Body of pancreas (tissue), 4 donors: Measurements from ENCODE around the gene PLAAT4.

Experiments used
- POLR2A ChIP-seq, 3 donors: fragments of 450-650 bp; IDR thresholded peaks; one replicate each; pipeline ENCODE4 v1.6.1; 2016; ENCODE audit warnings: antibody characterized with exemption in 3 of 3, mild to moderate bottlenecking in 2 of 3
- TF ChIP-seq, protein P1 (sequence below), 7 experiments: fragments of 450-650 bp in 4 of 7; fragments of 200-600 bp in 3 of 7; sonication (generic) in 3 of 7; IDR thresholded peaks; one replicate each; pipeline ENCODE4 v1.5.1; 2016 to 2019; ENCODE audit warnings: antibody characterized with exemption in 7 of 7

DNA sequence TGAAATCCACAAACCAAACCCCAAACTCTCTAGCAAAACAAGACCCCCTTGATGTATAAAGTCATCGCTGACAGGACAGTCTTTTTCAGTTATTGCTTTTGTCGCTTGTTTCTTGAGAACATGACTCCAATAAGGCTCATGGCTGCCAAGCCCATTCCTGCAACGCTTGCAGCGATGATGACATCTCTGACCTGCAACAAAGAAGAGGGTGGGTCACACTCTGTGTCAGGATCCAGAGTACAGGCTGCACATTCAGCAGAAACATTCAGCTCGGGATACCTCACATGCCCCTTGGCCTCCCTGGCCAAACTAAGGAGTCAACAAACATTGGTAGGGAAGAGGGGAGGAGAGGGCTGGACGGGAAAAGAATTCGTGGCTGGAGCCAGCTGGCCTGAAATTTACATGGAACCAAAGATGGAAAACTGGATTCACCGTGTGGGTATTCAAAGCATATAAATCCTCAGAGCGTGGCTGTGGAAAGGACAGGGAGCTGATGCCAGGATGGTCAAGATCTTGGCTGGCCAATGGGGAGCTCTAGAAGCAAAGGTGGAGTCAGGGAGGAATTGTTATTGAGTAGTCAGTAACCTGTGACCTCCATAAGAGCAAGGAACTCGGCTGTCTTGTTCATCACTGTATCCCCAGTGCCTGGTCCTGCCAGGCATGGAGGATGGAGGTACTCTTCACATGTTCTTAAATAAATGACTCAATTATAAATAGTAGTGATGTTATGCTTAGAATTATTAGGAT is 38.4 kb downstream of the PLAAT4 start:
- TF ChIP-seq, protein P1, sequence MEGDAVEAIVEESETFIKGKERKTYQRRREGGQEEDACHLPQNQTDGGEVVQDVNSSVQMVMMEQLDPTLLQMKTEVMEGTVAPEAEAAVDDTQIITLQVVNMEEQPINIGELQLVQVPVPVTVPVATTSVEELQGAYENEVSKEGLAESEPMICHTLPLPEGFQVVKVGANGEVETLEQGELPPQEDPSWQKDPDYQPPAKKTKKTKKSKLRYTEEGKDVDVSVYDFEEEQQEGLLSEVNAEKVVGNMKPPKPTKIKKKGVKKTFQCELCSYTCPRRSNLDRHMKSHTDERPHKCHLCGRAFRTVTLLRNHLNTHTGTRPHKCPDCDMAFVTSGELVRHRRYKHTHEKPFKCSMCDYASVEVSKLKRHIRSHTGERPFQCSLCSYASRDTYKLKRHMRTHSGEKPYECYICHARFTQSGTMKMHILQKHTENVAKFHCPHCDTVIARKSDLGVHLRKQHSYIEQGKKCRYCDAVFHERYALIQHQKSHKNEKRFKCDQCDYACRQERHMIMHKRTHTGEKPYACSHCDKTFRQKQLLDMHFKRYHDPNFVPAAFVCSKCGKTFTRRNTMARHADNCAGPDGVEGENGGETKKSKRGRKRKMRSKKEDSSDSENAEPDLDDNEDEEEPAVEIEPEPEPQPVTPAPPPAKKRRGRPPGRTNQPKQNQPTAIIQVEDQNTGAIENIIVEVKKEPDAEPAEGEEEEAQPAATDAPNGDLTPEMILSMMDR (IDR thresholded peaks at IDR 0.05): no peak
- TF ChIP-seq POLR2A (IDR thresholded peaks at IDR 0.05): no peak
